Lower leg skin (tissue), 4 donors: ENCODE data around the gene FOXP1. TPM values are rescaled to one million over a fixed set of nuclear protein-coding genes. Genes with fewer than 3 reads are reported as not detected.

Experiments used
- DNase-seq, 2 donors: peaks; one replicate each; pipeline ENCODE4 v3.0.0-alpha.2; 2019; ENCODE audit warnings: low spot score in 2 of 2
- H3K4me3 ChIP-seq: fragments of 200-600 bp; sonication (generic); 2 replicates; pipeline ENCODE4 v1.5.1; 2017; ENCODE audit warnings: mild to moderate bottlenecking, low read depth; ENCODE audit not compliant: poor library complexity, severe bottlenecking
- POLR2A ChIP-seq, 2 donors: fragments of 450-650 bp; IDR thresholded peaks; one replicate each; pipeline ENCODE4 v1.6.1; 2016 to 2017; ENCODE audit warnings: antibody characterized with exemption in 2 of 2, mild to moderate bottlenecking in 1 of 2, moderate library complexity in 1 of 2
- WGBS, 2 donors: methylation state at CpG; one replicate each; pipeline ENCODE4 v1.1.5; 2018; 5-methylcytosine and 5-hydroxymethylcytosine counted together
- intact Hi-C: fragments of 100-400 bp; cut with DNase I; formaldehyde crosslinking; loops from one replicate; pipeline ENCODE4 v1.15.0; 2023; ENCODE audit warnings: low total_unique reads
- total RNA-seq, 4 donors: library from RNA; depleted of rRNA; stranded (reverse); fragments of >200 nt; gene quantifications; one replicate each; pipeline ENCODE4 v1.1.0, GENCODE V29; 2016
- TF ChIP-seq, protein P1 (sequence below), 3 donors: fragments of 450-650 bp; IDR thresholded peaks; one replicate each; pipeline ENCODE4 v1.5.1; 2016; ENCODE audit warnings: antibody characterized with exemption in 3 of 3, mild to moderate bottlenecking in 3 of 3, moderate library complexity in 2 of 3

FOXP1 gene
- total RNA-seq, 4 donors from 2014 or later, result 46.6 to 66.6 (median 55.2) TPM

DNA sequence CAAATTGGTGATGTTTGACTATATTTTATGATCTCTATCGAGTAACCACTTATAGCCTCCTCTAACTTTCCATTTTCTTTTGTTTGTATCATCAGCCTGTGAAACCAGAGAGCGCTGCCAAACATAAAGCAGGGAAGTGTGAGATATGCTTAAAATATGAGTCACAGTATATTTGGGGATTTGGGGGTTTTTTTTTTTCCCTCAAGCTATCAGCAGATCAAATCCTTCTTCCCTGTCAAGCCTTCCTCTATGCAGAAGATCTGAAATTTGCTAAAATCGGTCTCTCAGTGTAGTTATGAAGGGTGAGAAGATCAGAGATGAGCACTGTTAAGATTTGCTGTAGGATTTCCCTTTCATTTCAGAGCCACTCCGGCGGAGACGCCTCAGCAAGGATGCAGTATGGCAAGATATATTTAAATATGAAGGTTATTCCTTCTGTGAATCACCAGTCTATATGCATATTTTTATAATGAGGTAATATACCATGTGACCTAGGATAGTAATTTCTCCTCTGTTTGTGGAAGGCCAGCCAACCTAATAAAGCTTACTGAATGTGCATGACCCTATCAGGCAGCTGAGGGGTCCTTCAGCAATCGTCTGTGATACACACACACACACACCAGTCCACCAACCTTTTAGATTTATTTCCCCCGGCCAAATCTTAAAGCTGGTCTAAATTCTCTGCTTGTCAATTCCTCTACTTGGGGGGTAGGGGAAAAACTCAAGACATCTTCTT lies 474.1 kb downstream of the FOXP1 start:
- no peak for DNase-seq
- 60 to 62% methylated on average over 8 of the region's 8 CpGs for WGBS, 2 donors
- intact Hi-C loops, result no loop called here
- no peak overlapping the region for H3K4me3 ChIP-seq
- TF ChIP-seq POLR2A (IDR thresholded peaks at IDR 0.05), result no peak
- TF ChIP-seq, protein P1, sequence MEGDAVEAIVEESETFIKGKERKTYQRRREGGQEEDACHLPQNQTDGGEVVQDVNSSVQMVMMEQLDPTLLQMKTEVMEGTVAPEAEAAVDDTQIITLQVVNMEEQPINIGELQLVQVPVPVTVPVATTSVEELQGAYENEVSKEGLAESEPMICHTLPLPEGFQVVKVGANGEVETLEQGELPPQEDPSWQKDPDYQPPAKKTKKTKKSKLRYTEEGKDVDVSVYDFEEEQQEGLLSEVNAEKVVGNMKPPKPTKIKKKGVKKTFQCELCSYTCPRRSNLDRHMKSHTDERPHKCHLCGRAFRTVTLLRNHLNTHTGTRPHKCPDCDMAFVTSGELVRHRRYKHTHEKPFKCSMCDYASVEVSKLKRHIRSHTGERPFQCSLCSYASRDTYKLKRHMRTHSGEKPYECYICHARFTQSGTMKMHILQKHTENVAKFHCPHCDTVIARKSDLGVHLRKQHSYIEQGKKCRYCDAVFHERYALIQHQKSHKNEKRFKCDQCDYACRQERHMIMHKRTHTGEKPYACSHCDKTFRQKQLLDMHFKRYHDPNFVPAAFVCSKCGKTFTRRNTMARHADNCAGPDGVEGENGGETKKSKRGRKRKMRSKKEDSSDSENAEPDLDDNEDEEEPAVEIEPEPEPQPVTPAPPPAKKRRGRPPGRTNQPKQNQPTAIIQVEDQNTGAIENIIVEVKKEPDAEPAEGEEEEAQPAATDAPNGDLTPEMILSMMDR (IDR thresholded peaks at IDR 0.05), result no peak

DNA sequence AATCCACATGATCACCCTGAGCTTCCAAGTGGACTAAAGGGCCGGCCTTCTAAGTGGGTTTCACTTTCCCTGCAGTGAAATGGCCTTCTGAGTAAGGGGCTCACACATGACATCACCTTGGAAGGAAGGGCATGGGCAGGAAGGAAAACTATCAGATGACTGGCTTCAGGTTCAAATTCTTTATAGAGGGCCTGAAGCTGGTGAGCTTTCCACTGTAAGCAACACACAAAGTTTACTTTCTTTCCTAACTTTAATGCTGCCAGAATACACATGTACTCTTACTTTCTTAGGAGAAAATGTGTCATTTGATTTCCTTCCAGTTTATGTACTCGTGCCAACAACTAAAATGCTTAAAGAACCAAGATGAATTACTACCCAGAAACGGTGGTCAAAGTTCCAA lies 475.6 kb downstream of the FOXP1 start:
- no peak for DNase-seq
- 34 to 36% methylated on average over 3 of the region's 3 CpGs for WGBS, 2 donors
- H3K4me3 ChIP-seq, result no peak overlapping the region
- TF ChIP-seq POLR2A (IDR thresholded peaks at IDR 0.05), result no peak
- TF ChIP-seq, protein P1 (IDR thresholded peaks at IDR 0.05), result no peak
- intact Hi-C loops, result no loop called here

DNA sequence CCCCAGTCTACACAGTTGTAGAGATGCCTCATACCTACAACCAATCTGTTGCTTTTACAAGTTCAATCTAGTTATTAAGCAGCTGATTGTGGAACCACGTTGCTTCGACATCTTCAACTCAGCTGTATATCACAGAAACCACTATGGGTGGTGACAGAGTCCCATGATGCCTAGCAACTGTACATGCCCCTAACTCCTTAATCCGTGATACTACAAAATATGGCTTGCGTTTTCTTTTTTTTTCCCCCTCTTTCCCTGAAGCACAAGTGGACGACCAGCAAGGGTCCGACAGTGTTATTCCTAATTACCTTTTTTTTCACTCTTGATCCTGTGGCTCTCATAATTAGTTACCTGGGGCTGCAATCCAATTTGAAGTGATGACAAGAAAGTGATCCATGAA lies 478.6 kb downstream of the FOXP1 start:
- no peak for DNase-seq
- H3K4me3 ChIP-seq, result no peak overlapping the region
- 88 to 89% methylated on average over 6 of the region's 6 CpGs for WGBS, 2 donors
- intact Hi-C loops, result no loop called here
- TF ChIP-seq, protein P1 (IDR thresholded peaks at IDR 0.05), result no peak
- TF ChIP-seq POLR2A (IDR thresholded peaks at IDR 0.05), result no peak

DNA sequence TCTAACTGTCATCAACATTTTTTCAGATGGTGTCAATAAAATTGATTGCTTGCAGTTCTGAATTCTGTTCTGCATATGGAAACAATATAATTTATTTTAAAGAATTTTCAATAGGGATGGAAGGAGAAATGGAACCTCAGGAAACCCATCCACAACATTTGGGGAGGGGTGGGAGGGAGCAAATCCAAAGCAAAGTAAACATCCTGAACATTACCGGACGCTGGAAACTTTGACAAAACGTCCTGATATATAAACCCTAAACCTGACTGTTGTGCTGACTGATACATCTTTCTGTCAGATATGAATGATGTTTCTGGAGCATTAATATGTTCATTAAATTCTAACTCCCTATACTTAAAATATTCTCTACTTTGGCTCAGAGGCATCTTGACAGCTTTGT lies 479.0 kb downstream of the FOXP1 start:
- TF ChIP-seq POLR2A (IDR thresholded peaks at IDR 0.05), result no peak
- TF ChIP-seq, protein P1 (IDR thresholded peaks at IDR 0.05), result no peak
- no peak for DNase-seq
- WGBS, 2 donors, result 82 to 88% methylated on average over 3 of the region's 3 CpGs
- intact Hi-C loops, result no loop called here
- H3K4me3 ChIP-seq, result no peak overlapping the region

DNA sequence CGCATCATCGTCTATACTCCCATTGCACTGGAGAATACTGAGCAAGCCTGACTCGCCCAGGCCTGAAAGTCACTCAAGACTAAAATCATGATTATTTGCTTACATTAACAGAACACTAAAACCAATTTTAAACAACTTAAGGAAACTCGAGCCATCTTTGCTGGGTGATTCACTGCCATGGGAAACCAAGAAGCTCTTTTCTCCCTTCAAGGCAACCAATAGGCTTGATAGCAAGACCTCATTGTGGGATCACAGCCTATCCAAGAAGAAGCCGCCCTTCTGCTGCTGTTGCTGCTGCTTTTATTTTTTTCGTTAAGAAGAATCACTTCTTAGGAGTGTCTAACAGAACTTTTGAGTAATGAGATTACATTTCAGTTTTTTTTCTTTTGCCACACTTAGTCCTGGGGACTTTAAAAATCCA lies 479.4 kb downstream of the FOXP1 start:
- H3K4me3 ChIP-seq, result no peak overlapping the region
- no peak for TF ChIP-seq POLR2A (IDR thresholded peaks at IDR 0.05)
- TF ChIP-seq, protein P1 (IDR thresholded peaks at IDR 0.05), result no peak
- DNase-seq, result no peak
- intact Hi-C loops, result no loop called here
- 66 to 82% methylated on average over 6 of the region's 6 CpGs for WGBS, 2 donors
